ENCODE results near the gene MFAP1.
A peak's percentile ranks its signal among the peaks of the same experiment; 100 is the strongest.
"Not testable (repeated sequence)": the region's sequence is repeated elsewhere in the genome, so short reads cannot be mapped to it uniquely, and the experiment has no call there.

Gene MFAP1

GRCh38 chr15:43852607-43853006 lies 28.1 kb upstream of the MFAP1 start:
- peaks cover 19% of the 10 kb centered on the region for H3K36me3 ChIP-seq (ENCODE audit: control insufficient read depth, insufficient read depth, low read length)

DNA sequence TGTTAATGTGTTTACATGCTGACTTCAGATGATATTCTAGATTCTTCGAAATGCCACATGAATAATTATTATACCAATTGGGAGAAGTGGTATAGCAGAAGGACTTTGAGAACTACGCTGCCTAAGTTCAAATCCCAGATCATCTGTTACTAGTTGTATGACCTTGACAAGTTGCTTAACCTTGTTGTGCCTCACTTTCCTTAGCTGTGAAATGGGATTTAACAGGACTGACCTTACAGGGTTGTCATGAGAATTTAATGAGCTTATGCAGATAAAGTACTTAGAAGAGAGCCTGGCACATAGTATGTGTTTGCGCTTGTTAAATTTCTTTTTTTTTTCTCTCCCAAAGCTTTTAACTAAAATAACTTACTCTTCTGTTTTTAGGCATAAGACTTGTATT lies 26.8 kb upstream of the MFAP1 start:
- 94 to 95% methylated on average over 2 of the region's 3 CpGs for WGBS, 2 experiments
- peaks cover 19% of the 10 kb centered on the region for H3K36me3 ChIP-seq (ENCODE audit: control insufficient read depth, insufficient read depth, low read length)
- no peak overlapping the region for H3K27ac ChIP-seq (ENCODE audit: insufficient read depth, low read depth, low read length, poor library complexity, severe bottlenecking)
- H3K4me3 ChIP-seq (ENCODE audit: insufficient read depth, low read depth, low read length) = no peak overlapping the region
- H3K27me3 ChIP-seq (ENCODE audit: control insufficient read depth, insufficient read depth, low read length, poor library complexity, severe bottlenecking) = no peaks in the 10 kb centered on the region
- H3K4me1 ChIP-seq (ENCODE audit: control insufficient read depth, insufficient read depth, low read length) = no peaks in the 10 kb centered on the region
- no peaks in the 10 kb centered on the region for H3K9me3 ChIP-seq (ENCODE audit: control insufficient read depth, low read length)

More at GRCh38 chr15:43852607-43853006, 28.1 kb upstream of the MFAP1 start:
- no peaks in the 10 kb centered on the region for H3K9me3 ChIP-seq (ENCODE audit: control insufficient read depth, low read length)
- H3K4me3 ChIP-seq (ENCODE audit: insufficient read depth, low read depth, low read length) = no peak overlapping the region
- no peak overlapping the region for H3K27ac ChIP-seq (ENCODE audit: insufficient read depth, low read depth, low read length, poor library complexity, severe bottlenecking)
- H3K4me1 ChIP-seq (ENCODE audit: control insufficient read depth, insufficient read depth, low read length) = no peaks in the 10 kb centered on the region
- 88 to 96% methylated on average over 4 of the region's 4 CpGs for WGBS, 2 experiments
- no peaks in the 10 kb centered on the region for H3K27me3 ChIP-seq (ENCODE audit: control insufficient read depth, insufficient read depth, low read length, poor library complexity, severe bottlenecking)

GRCh38 chr15:43845421-43845820 lies 20.9 kb upstream of the MFAP1 start:
- Histone ChIP-seq H3K4me3 (ENCODE audit: insufficient read depth, low read depth, low read length) (no peak overlapping the region), H3K9me3 (ENCODE audit: control insufficient read depth, low read length) (no peaks in the 10 kb centered on the region), H3K27ac (ENCODE audit: insufficient read depth, low read depth, low read length, poor library complexity, severe bottlenecking) (no peak overlapping the region), H3K27me3 (ENCODE audit: control insufficient read depth, insufficient read depth, low read length, poor library complexity, severe bottlenecking) (no peaks in the 10 kb centered on the region), H3K36me3 (ENCODE audit: control insufficient read depth, insufficient read depth, low read length) (peaks cover 11% of the 10 kb centered on the region), H3K4me1 (ENCODE audit: control insufficient read depth, insufficient read depth, low read length) (no peaks in the 10 kb centered on the region)

DNA sequence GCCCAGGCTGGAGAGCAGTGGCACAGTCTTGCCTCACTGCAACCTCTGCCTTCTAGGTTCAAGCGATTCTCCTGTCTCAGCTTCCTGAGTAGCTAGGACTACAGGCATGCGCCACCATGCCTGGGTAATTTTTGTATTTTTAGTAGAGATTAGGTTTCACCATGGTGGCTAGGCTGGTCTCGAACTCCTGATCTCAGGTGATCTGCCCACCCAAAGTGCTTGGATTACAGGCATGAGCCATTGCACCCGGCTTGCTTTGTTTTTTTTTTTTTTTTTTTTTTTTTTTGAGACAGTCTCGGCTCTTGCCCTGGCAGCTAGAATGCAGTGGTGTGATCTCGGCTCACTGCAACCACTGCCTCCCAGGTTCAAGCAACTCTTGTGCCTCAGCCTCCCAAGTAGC lies 8.0 kb upstream of the MFAP1 start:
- not testable (repeated sequence) for H3K27ac ChIP-seq (ENCODE audit: insufficient read depth, low read depth, low read length, poor library complexity, severe bottlenecking); H3K36me3 ChIP-seq (ENCODE audit: control insufficient read depth, insufficient read depth, low read length); H3K9me3 ChIP-seq (ENCODE audit: control insufficient read depth, low read length); H3K4me1 ChIP-seq (ENCODE audit: control insufficient read depth, insufficient read depth, low read length); H3K4me3 ChIP-seq (ENCODE audit: insufficient read depth, low read depth, low read length); H3K27me3 ChIP-seq (ENCODE audit: control insufficient read depth, insufficient read depth, low read length, poor library complexity, severe bottlenecking)
- WGBS, 2 experiments = 94 to 95% methylated on average over 6 of the region's 6 CpGs

DNA sequence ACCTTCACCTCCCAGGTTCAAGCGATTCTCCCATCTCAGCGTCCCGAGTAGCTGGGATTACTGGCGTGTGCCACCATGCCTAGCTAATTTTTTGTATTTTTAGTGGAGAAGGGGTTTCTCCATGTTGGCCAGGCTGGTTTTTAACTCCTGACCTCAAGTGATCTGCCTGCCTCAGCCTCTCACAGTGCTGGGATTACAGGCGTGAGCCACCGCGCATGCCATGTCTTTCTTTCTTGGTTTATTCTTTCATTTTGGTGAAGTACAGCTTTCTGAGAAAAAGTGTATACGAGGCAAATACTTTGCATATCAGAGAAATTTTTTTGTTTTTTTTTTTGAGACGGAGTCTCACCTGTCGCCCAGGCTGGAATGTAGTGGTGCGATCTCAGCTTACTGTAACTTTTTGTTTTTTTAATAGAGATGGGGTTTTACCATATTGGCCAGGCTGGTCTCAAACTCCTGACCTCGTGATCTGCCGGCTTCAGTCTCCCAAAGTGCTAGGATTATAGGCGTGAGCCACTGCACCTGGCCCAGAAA lies 7.1 kb upstream of the MFAP1 start:
- H3K27ac ChIP-seq (ENCODE audit: insufficient read depth, low read depth, low read length, poor library complexity, severe bottlenecking); H3K9me3 ChIP-seq (ENCODE audit: control insufficient read depth, low read length); H3K27me3 ChIP-seq (ENCODE audit: control insufficient read depth, insufficient read depth, low read length, poor library complexity, severe bottlenecking); H3K36me3 ChIP-seq (ENCODE audit: control insufficient read depth, insufficient read depth, low read length); H3K4me3 ChIP-seq (ENCODE audit: insufficient read depth, low read depth, low read length); H3K4me1 ChIP-seq (ENCODE audit: control insufficient read depth, insufficient read depth, low read length): not testable (repeated sequence)
- WGBS, 2 experiments = 92% methylated on average over 14 of the region's 14 CpGs

DNA sequence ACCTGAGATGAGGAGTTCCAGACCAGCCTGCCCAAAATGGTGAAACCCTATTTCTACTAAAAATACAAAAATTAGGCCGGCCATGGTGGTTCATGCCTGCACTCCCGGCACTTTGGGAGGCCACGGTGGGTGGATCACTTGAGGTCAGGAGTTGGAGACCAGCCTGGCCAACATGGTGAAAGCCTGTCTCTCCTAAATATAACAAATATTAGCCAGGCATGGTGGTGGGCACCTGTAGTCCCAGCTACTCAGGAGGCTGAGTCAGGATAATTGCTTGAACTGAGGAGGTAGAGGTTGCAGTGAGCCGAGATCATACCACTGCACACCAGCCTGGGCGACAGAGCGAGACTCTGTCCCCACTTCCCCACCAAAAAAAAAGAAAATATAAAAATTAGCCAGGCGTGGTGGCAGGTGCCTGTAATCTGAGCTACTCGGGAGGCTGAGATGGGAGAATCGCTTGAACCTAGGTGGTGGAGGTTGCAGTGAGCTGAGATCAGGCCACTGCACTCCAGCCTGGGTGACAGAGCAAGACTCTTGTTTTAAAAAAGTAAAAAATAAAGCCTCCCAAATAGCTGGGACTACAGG lies 6.3 kb upstream of the MFAP1 start:
- H3K36me3 ChIP-seq (ENCODE audit: control insufficient read depth, insufficient read depth, low read length); H3K9me3 ChIP-seq (ENCODE audit: control insufficient read depth, low read length); H3K4me3 ChIP-seq (ENCODE audit: insufficient read depth, low read depth, low read length); H3K27ac ChIP-seq (ENCODE audit: insufficient read depth, low read depth, low read length, poor library complexity, severe bottlenecking); H3K27me3 ChIP-seq (ENCODE audit: control insufficient read depth, insufficient read depth, low read length, poor library complexity, severe bottlenecking); H3K4me1 ChIP-seq (ENCODE audit: control insufficient read depth, insufficient read depth, low read length): not testable (repeated sequence)
- WGBS, 2 experiments = 91 to 94% methylated on average over 9 of the region's 9 CpGs

- H3K27ac ChIP-seq (ENCODE audit: insufficient read depth, low read depth, low read length, poor library complexity, severe bottlenecking); H3K27me3 ChIP-seq (ENCODE audit: control insufficient read depth, insufficient read depth, low read length, poor library complexity, severe bottlenecking); H3K4me1 ChIP-seq (ENCODE audit: control insufficient read depth, insufficient read depth, low read length); H3K4me3 ChIP-seq (ENCODE audit: insufficient read depth, low read depth, low read length); H3K9me3 ChIP-seq (ENCODE audit: control insufficient read depth, low read length); H3K36me3 ChIP-seq (ENCODE audit: control insufficient read depth, insufficient read depth, low read length): not testable (repeated sequence)
- 95 to 97% methylated on average over 9 of the region's 9 CpGs for WGBS, 2 experiments
Observed at GRCh38 chr15:43829951-43830540, 5.6 kb upstream of the MFAP1 start.

DNA sequence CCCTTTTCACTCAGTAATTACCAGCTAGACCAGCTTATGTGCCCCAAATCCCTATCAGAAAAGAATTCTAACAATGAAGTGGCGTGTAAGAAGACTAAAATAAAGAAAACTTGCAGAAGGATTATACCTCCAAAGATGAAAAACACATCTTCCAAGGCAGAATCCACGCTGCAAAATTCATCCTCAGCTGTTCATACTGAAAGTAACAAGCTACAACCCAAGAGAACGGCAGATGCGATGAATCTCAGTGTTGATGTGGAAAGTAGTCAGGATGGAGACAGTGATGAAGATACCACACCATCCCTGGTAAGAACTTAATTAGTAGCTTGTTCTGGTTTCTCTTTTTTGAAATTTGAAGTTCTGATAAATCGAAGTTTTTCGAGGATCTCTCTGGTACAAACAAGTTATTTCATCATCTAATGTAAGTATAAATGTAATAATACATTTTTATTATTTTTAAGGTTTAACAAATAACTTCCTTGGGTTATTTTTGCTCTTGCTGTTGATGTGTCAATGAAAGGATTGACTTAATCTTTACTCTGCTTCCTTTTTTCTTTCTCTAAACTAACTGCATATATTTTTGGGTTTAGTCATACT lies 3.7 kb upstream of the MFAP1 start:
- no peaks in the 10 kb centered on the region for H3K9me3 ChIP-seq (ENCODE audit: control insufficient read depth, low read length)
- H3K27me3 ChIP-seq (ENCODE audit: control insufficient read depth, insufficient read depth, low read length, poor library complexity, severe bottlenecking) = no peaks in the 10 kb centered on the region
- H3K36me3 ChIP-seq (ENCODE audit: control insufficient read depth, insufficient read depth, low read length) = peaks cover 4% of the 10 kb centered on the region
- H3K4me1 ChIP-seq (ENCODE audit: control insufficient read depth, insufficient read depth, low read length) = peaks cover 6% of the 10 kb centered on the region
- 87 to 96% methylated on average over 4 to 5 of the region's 6 CpGs for WGBS, 2 experiments
- no peak overlapping the region for H3K27ac ChIP-seq (ENCODE audit: insufficient read depth, low read depth, low read length, poor library complexity, severe bottlenecking)
- peak overlapping the region; percentile 53 for H3K4me3 ChIP-seq (ENCODE audit: insufficient read depth, low read depth, low read length)

- no peaks in the 10 kb centered on the region for H3K27me3 ChIP-seq (ENCODE audit: control insufficient read depth, insufficient read depth, low read length, poor library complexity, severe bottlenecking)
- no peak within 1 kb of the TSS for H3K27ac ChIP-seq (ENCODE audit: insufficient read depth, low read depth, low read length, poor library complexity, severe bottlenecking)
- H3K4me1 ChIP-seq (ENCODE audit: control insufficient read depth, insufficient read depth, low read length) = peaks cover 6% of the 10 kb centered on the region
- H3K36me3 ChIP-seq (ENCODE audit: control insufficient read depth, insufficient read depth, low read length) = no peaks in the 10 kb centered on the region
- no peaks in the 10 kb centered on the region for H3K9me3 ChIP-seq (ENCODE audit: control insufficient read depth, low read length)
- WGBS, 2 experiments = 16 to 17% methylated on average over 48 of the region's 48 CpGs
- peak within 1 kb of the TSS; percentile 53 for H3K4me3 ChIP-seq (ENCODE audit: insufficient read depth, low read depth, low read length)
Observed at GRCh38 chr15:43826508-43827341, 2.2 kb upstream of the MFAP1 start, which contains the start of gene WDR76. Gene WDR76, plus strand, starts transcription at chr15:43827002. Its CDS starts 31 bp downstream, at chr15:43827033.

DNA sequence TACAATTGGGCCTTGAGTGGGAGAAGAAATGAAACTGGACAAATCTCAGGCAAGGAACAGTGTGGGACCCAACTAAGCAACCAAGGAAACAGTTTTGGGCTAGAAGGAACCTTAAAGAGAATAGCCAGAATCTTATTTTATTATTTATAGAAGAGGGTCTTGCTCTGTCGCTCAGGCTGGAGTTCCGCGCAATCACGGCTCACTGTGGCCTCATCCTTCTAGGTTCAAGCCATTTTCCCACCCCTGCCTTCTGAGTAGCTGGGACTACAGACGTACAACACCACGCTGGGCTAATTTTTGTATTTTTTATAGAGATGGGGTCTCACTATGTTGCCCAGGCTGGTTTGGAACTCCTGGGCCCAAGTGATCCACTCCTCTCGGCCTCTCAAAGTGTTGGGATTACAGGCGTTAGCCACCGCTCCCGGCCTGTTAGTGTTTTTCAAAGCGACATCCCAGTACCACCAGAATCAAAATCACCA lies 1.6 kb upstream of the MFAP1 start:
- Histone ChIP-seq H3K27ac (ENCODE audit: insufficient read depth, low read depth, low read length, poor library complexity, severe bottlenecking) (no peak overlapping the region), H3K4me3 (ENCODE audit: insufficient read depth, low read depth, low read length) (peak overlapping the region; percentile 53), H3K4me1 (ENCODE audit: control insufficient read depth, insufficient read depth, low read length) (peaks cover 6% of the 10 kb centered on the region), H3K27me3 (ENCODE audit: control insufficient read depth, insufficient read depth, low read length, poor library complexity, severe bottlenecking) (no peaks in the 10 kb centered on the region), H3K36me3 (ENCODE audit: control insufficient read depth, insufficient read depth, low read length) (no peaks in the 10 kb centered on the region), H3K9me3 (ENCODE audit: control insufficient read depth, low read length) (no peaks in the 10 kb centered on the region)
- 94 to 96% methylated on average over 11 of the region's 11 CpGs for WGBS, 2 experiments
